ENCODE results near the gene TOGARAM2.

Gene TOGARAM2

GRCh38 chr2:29059624-29060023, 78.5 kb downstream of the TOGARAM2 start:
- no peak for DNase-seq (ENCODE audit: low read depth in 1 of 2, low spot score in 1 of 2)
- TF ChIP-seq JUND (IDR thresholded peaks at IDR 0.05; ENCODE audit: low read depth): no peak
- in situ Hi-C loops (cut with HindIII; ENCODE audit: low pct_unique_long_range_greater_than_20kb, low sequenced_read_pairs): no loop called here

- TF ChIP-seq JUND (IDR thresholded peaks at IDR 0.05; ENCODE audit: low read depth): no peak
- in situ Hi-C loops (cut with HindIII; ENCODE audit: low pct_unique_long_range_greater_than_20kb, low sequenced_read_pairs): no loop called here
- DNase-seq (ENCODE audit: low read depth in 1 of 2, low spot score in 1 of 2): no peak
These were observed 79.3 kb downstream of the TOGARAM2 start for GRCh38 chr2:29060441-29060840.

GRCh38 chr2:29061176-29061575, 80.1 kb downstream of the TOGARAM2 start:
- no peak for DNase-seq (ENCODE audit: low read depth in 1 of 2, low spot score in 1 of 2)
- in situ Hi-C loops (cut with HindIII; ENCODE audit: low pct_unique_long_range_greater_than_20kb, low sequenced_read_pairs): no loop called here
- TF ChIP-seq JUND (IDR thresholded peaks at IDR 0.05; ENCODE audit: low read depth): no peak

- no peak for TF ChIP-seq JUND (IDR thresholded peaks at IDR 0.05; ENCODE audit: low read depth)
- DNase-seq (ENCODE audit: low read depth in 1 of 2, low spot score in 1 of 2): no peak
- in situ Hi-C loops (cut with HindIII; ENCODE audit: low pct_unique_long_range_greater_than_20kb, low sequenced_read_pairs): no loop called here
These were observed 80.5 kb downstream of the TOGARAM2 start for GRCh38 chr2:29061616-29062015.

GRCh38 chr2:29062371-29062770, 81.3 kb downstream of the TOGARAM2 start:
- in situ Hi-C loops (cut with HindIII; ENCODE audit: low pct_unique_long_range_greater_than_20kb, low sequenced_read_pairs): no loop called here
- TF ChIP-seq JUND (IDR thresholded peaks at IDR 0.05; ENCODE audit: low read depth): no peak
- no peak for DNase-seq (ENCODE audit: low read depth in 1 of 2, low spot score in 1 of 2)

- no peak for DNase-seq (ENCODE audit: low read depth in 1 of 2, low spot score in 1 of 2)
- in situ Hi-C loops (cut with HindIII; ENCODE audit: low pct_unique_long_range_greater_than_20kb, low sequenced_read_pairs): no loop called here
- TF ChIP-seq JUND (IDR thresholded peaks at IDR 0.05; ENCODE audit: low read depth): no peak
These were observed 82.0 kb downstream of the TOGARAM2 start for GRCh38 chr2:29063056-29063455.

GRCh38 chr2:29063646-29064345, 82.7 kb downstream of the TOGARAM2 start:
- no peak for DNase-seq (ENCODE audit: low read depth in 1 of 2, low spot score in 1 of 2)
- TF ChIP-seq JUND (IDR thresholded peaks at IDR 0.05; ENCODE audit: low read depth): no peak
- in situ Hi-C loops (cut with HindIII; ENCODE audit: low pct_unique_long_range_greater_than_20kb, low sequenced_read_pairs): no loop called here

- DNase-seq (ENCODE audit: low read depth in 1 of 2, low spot score in 1 of 2): no peak
- TF ChIP-seq JUND (IDR thresholded peaks at IDR 0.05; ENCODE audit: low read depth): no peak
These were observed 83.2 kb downstream of the TOGARAM2 start for GRCh38 chr2:29064346-29064715.

GRCh38 chr2:29064746-29065067, 83.6 kb downstream of the TOGARAM2 start:
- no peak for TF ChIP-seq JUND (IDR thresholded peaks at IDR 0.05; ENCODE audit: low read depth)
- in situ Hi-C loops (cut with HindIII; ENCODE audit: low pct_unique_long_range_greater_than_20kb, low sequenced_read_pairs): no loop called here

More at GRCh38 chr2:29064346-29064715, 83.2 kb downstream of the TOGARAM2 start:
- in situ Hi-C loops (cut with HindIII; ENCODE audit: low pct_unique_long_range_greater_than_20kb, low sequenced_read_pairs): no loop called here

GRCh38 chr2:29065068-29065811, 84.1 kb downstream of the TOGARAM2 start:
- in situ Hi-C loops (cut with HindIII; ENCODE audit: low pct_unique_long_range_greater_than_20kb, low sequenced_read_pairs): no loop called here
- DNase-seq (ENCODE audit: low read depth in 1 of 2, low spot score in 1 of 2): no peak
- TF ChIP-seq JUND (IDR thresholded peaks at IDR 0.05; ENCODE audit: low read depth): no peak

More at GRCh38 chr2:29064746-29065067, 83.6 kb downstream of the TOGARAM2 start:
- no peak for DNase-seq (ENCODE audit: low read depth in 1 of 2, low spot score in 1 of 2)

GRCh38 chr2:29066271-29066860, 85.3 kb downstream of the TOGARAM2 start:
- no peak for TF ChIP-seq JUND (IDR thresholded peaks at IDR 0.05; ENCODE audit: low read depth)
- in situ Hi-C loops (cut with HindIII; ENCODE audit: low pct_unique_long_range_greater_than_20kb, low sequenced_read_pairs): no loop called here
- no peak for DNase-seq (ENCODE audit: low read depth in 1 of 2, low spot score in 1 of 2)

GRCh38 chr2:29066997-29067605, 86.0 kb downstream of the TOGARAM2 start:
- TF ChIP-seq JUND (IDR thresholded peaks at IDR 0.05; ENCODE audit: low read depth): no peak
- in situ Hi-C loops (cut with HindIII; ENCODE audit: low pct_unique_long_range_greater_than_20kb, low sequenced_read_pairs): no loop called here

GRCh38 chr2:29068513-29068912, 87.4 kb downstream of the TOGARAM2 start:
- no peak for TF ChIP-seq JUND (IDR thresholded peaks at IDR 0.05; ENCODE audit: low read depth)
- DNase-seq (ENCODE audit: low read depth in 1 of 2, low spot score in 1 of 2): no peak
- in situ Hi-C loops (cut with HindIII; ENCODE audit: low pct_unique_long_range_greater_than_20kb, low sequenced_read_pairs): no loop called here

More at GRCh38 chr2:29066997-29067605, 86.0 kb downstream of the TOGARAM2 start:
- DNase-seq (ENCODE audit: low read depth in 1 of 2, low spot score in 1 of 2): no peak

Measured in T47D (cell line).